K562 (cell line): ENCODE results near the gene IL1B. TPM values are rescaled to one million over a fixed set of nuclear protein-coding genes. Genes with fewer than 3 reads are reported as not detected.

ENCODE experiments used
- ETV6 ChIP-seq, 3 experiments: fragments of 150-350 bp in 1 of 3; sonication (generic) in 1 of 3; formaldehyde crosslinking in 1 of 3; IDR thresholded peaks; 2 replicates each; pipeline versions ENCODE4 v1.6.1 to v1.8.0; 2014 to 2022; ENCODE audit warnings: borderline replicate concordance in 2 of 3, low read depth in 2 of 3, antibody characterized with exemption in 1 of 3, low read length in 1 of 3, mild to moderate bottlenecking in 1 of 3, missing genetic modification reagents in 1 of 3
- HMG20B ChIP-seq: fragments of 250-450 bp; sonication (Bioruptor Pico); IDR thresholded peaks from 2 replicates; pipeline ENCODE4 v1.5.0; 2021; ENCODE audit warnings: mild to moderate bottlenecking
- HSF4 ChIP-seq: fragments of 250-450 bp; sonication (Bioruptor Pico); IDR thresholded peaks from 2 replicates; pipeline ENCODE4 v2.1.2; 2022; ENCODE audit warnings: mild to moderate bottlenecking, moderate library complexity, borderline replicate concordance
- KDM5B ChIP-seq: fragments of 200-600 bp; sonication (generic); IDR thresholded peaks from 2 replicates; pipeline ENCODE4 v1.6.1; 2012; ENCODE audit warnings: low read depth, mild to moderate bottlenecking, moderate library complexity, low read length, control low read depth, inconsistent platforms; ENCODE audit not compliant: insufficient replicate concordance
- MTA1 ChIP-seq: fragments of 450-650 bp; IDR thresholded peaks from 2 replicates; pipeline ENCODE4 v1.6.1; 2017; ENCODE audit warnings: borderline replicate concordance
- POLR3A ChIP-seq: IDR thresholded peaks from 2 replicates; pipeline ENCODE4 v1.6.1; 2011; ENCODE audit warnings: borderline replicate concordance, mild to moderate bottlenecking, moderate library complexity; ENCODE audit not compliant: insufficient read length, insufficient read depth; ENCODE audit errors: extremely low read depth
- RCOR1 ChIP-seq, 2 experiments: IDR thresholded peaks; 2 replicates each; pipeline ENCODE4 v1.6.1; 2012; ENCODE audit warnings: low read depth in 2 of 2, low read length in 2 of 2, borderline replicate concordance in 1 of 2, improper control_type of control experiment in 1 of 2
- RNF2 ChIP-seq: sonication (generic); IDR thresholded peaks from 2 replicates; pipeline ENCODE4 v1.6.1; 2016
- SMARCC2 ChIP-seq: fragments of 450-650 bp; IDR thresholded peaks from 2 replicates; pipeline ENCODE4 v1.6.1; 2017; ENCODE audit warnings: antibody characterized with exemption, moderate library complexity, mild to moderate bottlenecking, low read depth
- TGIF2 ChIP-seq: sonication (generic); formaldehyde crosslinking; IDR thresholded peaks from 2 replicates; pipeline ENCODE4 v1.8.1; 2022; ENCODE audit warnings: mild to moderate bottlenecking, missing genetic modification reagents, moderate library complexity
- ZBTB8A ChIP-seq: fragments of 450-650 bp; IDR thresholded peaks from 2 replicates; pipeline ENCODE4 v1.6.1; 2018; ENCODE audit warnings: mild to moderate bottlenecking, moderate library complexity; ENCODE audit not compliant: partially characterized antibody
- ZC3H11A ChIP-seq: IDR thresholded peaks from 2 replicates; pipeline ENCODE4 v1.6.1; 2012; ENCODE audit warnings: low read depth, low read length, improper control_type of control experiment
- ZFP30 ChIP-seq: fragments of 250-450 bp; sonication (Bioruptor Pico); IDR thresholded peaks from 2 replicates; pipeline ENCODE4 v1.8.0; 2022; ENCODE audit warnings: moderate library complexity, mild to moderate bottlenecking, inconsistent platforms, borderline replicate concordance
- ZFPM2 ChIP-seq: fragments of 250-450 bp; sonication (Bioruptor Pico); IDR thresholded peaks from 2 replicates; pipeline ENCODE4 v1.5.1; 2022; ENCODE audit warnings: mild to moderate bottlenecking
- ZKSCAN3 ChIP-seq: fragments of 250-450 bp; sonication (Bioruptor Pico); IDR thresholded peaks from 2 replicates; pipeline ENCODE4 v1.4.0; 2020
- ZNF124 ChIP-seq: sonication (generic); formaldehyde crosslinking; IDR thresholded peaks from 2 replicates; pipeline ENCODE4 v1.8.1; 2022; ENCODE audit warnings: missing genetic modification reagents
- ZNF217 ChIP-seq: sonication (generic); formaldehyde crosslinking; IDR thresholded peaks from 2 replicates; pipeline ENCODE4 v1.8.0; 2022; ENCODE audit warnings: mild to moderate bottlenecking, missing genetic modification reagents
- ZNF408 ChIP-seq: fragments of 250-450 bp; sonication (Bioruptor Pico); IDR thresholded peaks from 2 replicates; pipeline ENCODE4 v1.4.0; 2020; ENCODE audit warnings: low read depth, mild to moderate bottlenecking, moderate library complexity
- polyA plus RNA-seq, 8 experiments: library from polyadenylated mRNA; depleted of rRNA in 4 of 8; stranded (reverse) in 5 of 8; unstranded in 3 of 8; fragments of >200 nt; fragmentation: Nextera tagmentation in 2 of 8; fragmentation: Illumina TruSeq in 1 of 8; extraction: Ambion mirVana in 2 of 8; extraction: Trizol in 1 of 8; gene quantifications; 2 replicates each; pipeline versions ENCODE4 v1.2.1 to v1.2.3, GENCODE V29; 2011 to 2014; ENCODE audit warnings: inconsistent platforms in 1 of 8, missing spikeins in 1 of 8
- total RNA-seq, 7 experiments: library from RNA; depleted of rRNA in 6 of 7; stranded (reverse); fragments of >200 nt in 6 of 7; fragmentation: Illumina TruSeq in 2 of 7; extraction: Trizol in 2 of 7; gene quantifications; 2 replicates each; pipeline versions ENCODE4 v1.2.1 to v1.2.3, GENCODE V29; 2011 to 2021; ENCODE audit warnings: low replicate concordance in 1 of 7
- TF ChIP-seq, protein P1 (sequence below): fragments of 250-450 bp; sonication (Bioruptor Pico); IDR thresholded peaks from 2 replicates; pipeline ENCODE4 v1.4.0; 2020; ENCODE audit warnings: mild to moderate bottlenecking, moderate library complexity
- TF ChIP-seq, protein P2 (sequence below): sonication (generic); formaldehyde crosslinking; IDR thresholded peaks from 2 replicates; pipeline ENCODE4 v1.8.1; 2023; ENCODE audit warnings: missing genetic modification reagents, mild to moderate bottlenecking, borderline replicate concordance
- TF ChIP-seq, protein P3 (sequence below), 2 experiments: fragments of 450-650 bp in 1 of 2; sonication (generic) in 1 of 2; formaldehyde crosslinking in 1 of 2; IDR thresholded peaks in 1 of 2; conservative IDR thresholded peaks in 1 of 2; 2 replicates each; pipeline versions ENCODE4 v1.6.1 to v1.8.1; 2016 to 2023; ENCODE audit warnings: mild to moderate bottlenecking in 2 of 2, moderate library complexity in 2 of 2, inconsistent platforms in 1 of 2, missing genetic modification reagents in 1 of 2

Gene IL1B
- total and polyA plus RNA-seq, 9 of the 15 experiments (the other 6 are each of a cell fraction or from before 2014, with no cell fraction given): 0.29 TPM; not detected in 8

DNA sequence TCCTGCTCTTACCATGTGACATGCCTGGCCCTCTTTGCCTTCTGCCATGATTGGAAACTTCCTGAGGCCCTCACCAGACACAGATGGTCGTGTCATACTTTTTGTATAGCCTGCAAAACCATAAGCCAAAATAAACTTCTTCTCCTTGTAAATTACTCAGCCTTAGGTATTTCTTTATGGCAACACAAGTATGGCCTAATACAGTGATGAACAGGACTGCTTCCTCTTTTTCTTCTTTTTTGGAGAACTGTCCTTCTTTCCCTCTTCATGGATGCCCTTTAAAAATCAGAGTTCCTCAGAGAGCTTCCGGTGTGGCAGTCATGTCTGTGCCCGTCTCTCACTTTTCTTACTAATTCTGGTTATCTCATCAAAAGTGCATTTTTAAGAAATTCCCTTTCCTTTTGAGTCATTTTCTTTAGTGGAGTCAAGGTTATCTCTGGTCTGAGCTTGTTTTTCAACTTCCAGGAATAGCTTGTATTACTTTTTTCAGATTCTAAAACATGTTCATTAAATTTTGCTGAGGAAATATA lies 43.1 kb downstream of the IL1B start (continued):
- TF ChIP-seq ETV6 (IDR thresholded peaks at IDR 0.05; ENCODE audit: borderline replicate concordance in 1 of 2, low read depth in 2 of 2, low read length in 1 of 2) (no peak), ETV6 (CRISPR knock-in tag; IDR thresholded peaks at IDR 0.05; ENCODE audit: borderline replicate concordance) (no peak), MTA1 (no peak), ZC3H11A (no peak), ZFP30 (no peak), SMARCC2 (no peak), ZNF408 (CRISPR knock-in tag) (no peak), ZNF217 (CRISPR knock-in tag) (no peak), HMG20B (CRISPR knock-in tag) (no peak), HSF4 (CRISPR knock-in tag) (no peak), RCOR1 (IDR thresholded peaks at IDR 0.05; ENCODE audit: borderline replicate concordance in 1 of 2, low read depth in 2 of 2, low read length in 2 of 2) (no peak), TGIF2 (no peak), ZKSCAN3 (CRISPR knock-in tag) (no peak), POLR3A (no peak), ZNF124 (CRISPR knock-in tag) (no peak), ZFPM2 (CRISPR knock-in tag) (no peak), KDM5B (no peak), RNF2 (no peak), ZBTB8A (no peak)
- TF ChIP-seq, protein P1, sequence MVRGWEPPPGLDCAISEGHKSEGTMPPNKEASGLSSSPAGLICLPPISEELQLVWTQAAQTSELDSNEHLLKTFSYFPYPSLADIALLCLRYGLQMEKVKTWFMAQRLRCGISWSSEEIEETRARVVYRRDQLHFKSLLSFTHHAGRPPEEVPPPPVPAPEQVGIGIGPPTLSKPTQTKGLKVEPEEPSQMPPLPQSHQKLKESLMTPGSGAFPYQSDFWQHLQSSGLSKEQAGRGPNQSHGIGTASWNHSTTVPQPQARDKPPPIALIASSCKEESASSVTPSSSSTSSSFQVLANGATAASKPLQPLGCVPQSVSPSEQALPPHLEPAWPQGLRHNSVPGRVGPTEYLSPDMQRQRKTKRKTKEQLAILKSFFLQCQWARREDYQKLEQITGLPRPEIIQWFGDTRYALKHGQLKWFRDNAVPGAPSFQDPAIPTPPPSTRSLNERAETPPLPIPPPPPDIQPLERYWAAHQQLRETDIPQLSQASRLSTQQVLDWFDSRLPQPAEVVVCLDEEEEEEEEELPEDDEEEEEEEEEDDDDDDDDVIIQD (CRISPR knock-in tag): no peak
- TF ChIP-seq, protein P2, sequence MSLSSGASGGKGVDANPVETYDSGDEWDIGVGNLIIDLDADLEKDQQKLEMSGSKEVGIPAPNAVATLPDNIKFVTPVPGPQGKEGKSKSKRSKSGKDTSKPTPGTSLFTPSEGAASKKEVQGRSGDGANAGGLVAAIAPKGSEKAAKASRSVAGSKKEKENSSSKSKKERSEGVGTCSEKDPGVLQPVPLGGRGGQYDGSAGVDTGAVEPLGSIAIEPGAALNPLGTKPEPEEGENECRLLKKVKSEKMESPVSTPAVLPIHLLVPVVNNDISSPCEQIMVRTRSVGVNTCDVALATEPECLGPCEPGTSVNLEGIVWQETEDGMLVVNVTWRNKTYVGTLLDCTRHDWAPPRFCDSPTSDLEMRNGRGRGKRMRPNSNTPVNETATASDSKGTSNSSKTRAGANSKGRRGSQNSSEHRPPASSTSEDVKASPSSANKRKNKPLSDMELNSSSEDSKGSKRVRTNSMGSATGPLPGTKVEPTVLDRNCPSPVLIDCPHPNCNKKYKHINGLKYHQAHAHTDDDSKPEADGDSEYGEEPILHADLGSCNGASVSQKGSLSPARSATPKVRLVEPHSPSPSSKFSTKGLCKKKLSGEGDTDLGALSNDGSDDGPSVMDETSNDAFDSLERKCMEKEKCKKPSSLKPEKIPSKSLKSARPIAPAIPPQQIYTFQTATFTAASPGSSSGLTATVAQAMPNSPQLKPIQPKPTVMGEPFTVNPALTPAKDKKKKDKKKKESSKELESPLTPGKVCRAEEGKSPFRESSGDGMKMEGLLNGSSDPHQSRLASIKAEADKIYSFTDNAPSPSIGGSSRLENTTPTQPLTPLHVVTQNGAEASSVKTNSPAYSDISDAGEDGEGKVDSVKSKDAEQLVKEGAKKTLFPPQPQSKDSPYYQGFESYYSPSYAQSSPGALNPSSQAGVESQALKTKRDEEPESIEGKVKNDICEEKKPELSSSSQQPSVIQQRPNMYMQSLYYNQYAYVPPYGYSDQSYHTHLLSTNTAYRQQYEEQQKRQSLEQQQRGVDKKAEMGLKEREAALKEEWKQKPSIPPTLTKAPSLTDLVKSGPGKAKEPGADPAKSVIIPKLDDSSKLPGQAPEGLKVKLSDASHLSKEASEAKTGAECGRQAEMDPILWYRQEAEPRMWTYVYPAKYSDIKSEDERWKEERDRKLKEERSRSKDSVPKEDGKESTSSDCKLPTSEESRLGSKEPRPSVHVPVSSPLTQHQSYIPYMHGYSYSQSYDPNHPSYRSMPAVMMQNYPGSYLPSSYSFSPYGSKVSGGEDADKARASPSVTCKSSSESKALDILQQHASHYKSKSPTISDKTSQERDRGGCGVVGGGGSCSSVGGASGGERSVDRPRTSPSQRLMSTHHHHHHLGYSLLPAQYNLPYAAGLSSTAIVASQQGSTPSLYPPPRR (CRISPR knock-in tag): no peak
- TF ChIP-seq, protein P3, sequence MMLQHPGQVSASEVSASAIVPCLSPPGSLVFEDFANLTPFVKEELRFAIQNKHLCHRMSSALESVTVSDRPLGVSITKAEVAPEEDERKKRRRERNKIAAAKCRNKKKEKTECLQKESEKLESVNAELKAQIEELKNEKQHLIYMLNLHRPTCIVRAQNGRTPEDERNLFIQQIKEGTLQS (IDR thresholded peaks at IDR 0.05): no peak
- TF ChIP-seq, protein P3 (CRISPR knock-in tag; conservative IDR thresholded peaks at IDR 0.05): no peak
